Fibroblast of lung (primary cell): ENCODE data around the gene POLR2I.

ENCODE experiments used
- EZH2 ChIP-seq: IDR thresholded peaks from 2 replicates; pipeline ENCODE4 v1.5.1; 2012; ENCODE audit warnings: low read length, control low read depth, mild to moderate bottlenecking; ENCODE audit errors: missing control alignments
- TF ChIP-seq, protein P1 (sequence below), 2 donors: IDR thresholded peaks in 1 of 2; conservative IDR thresholded peaks in 1 of 2; 1 replicate in 1 of 2; 2 replicates in 1 of 2; pipeline ENCODE4 v1.5.1; 2011 to 2012; ENCODE audit warnings: low read length in 2 of 2, control low read depth in 1 of 2, inconsistent platforms in 1 of 2, low read depth in 1 of 2, mild to moderate bottlenecking in 1 of 2

DNA sequence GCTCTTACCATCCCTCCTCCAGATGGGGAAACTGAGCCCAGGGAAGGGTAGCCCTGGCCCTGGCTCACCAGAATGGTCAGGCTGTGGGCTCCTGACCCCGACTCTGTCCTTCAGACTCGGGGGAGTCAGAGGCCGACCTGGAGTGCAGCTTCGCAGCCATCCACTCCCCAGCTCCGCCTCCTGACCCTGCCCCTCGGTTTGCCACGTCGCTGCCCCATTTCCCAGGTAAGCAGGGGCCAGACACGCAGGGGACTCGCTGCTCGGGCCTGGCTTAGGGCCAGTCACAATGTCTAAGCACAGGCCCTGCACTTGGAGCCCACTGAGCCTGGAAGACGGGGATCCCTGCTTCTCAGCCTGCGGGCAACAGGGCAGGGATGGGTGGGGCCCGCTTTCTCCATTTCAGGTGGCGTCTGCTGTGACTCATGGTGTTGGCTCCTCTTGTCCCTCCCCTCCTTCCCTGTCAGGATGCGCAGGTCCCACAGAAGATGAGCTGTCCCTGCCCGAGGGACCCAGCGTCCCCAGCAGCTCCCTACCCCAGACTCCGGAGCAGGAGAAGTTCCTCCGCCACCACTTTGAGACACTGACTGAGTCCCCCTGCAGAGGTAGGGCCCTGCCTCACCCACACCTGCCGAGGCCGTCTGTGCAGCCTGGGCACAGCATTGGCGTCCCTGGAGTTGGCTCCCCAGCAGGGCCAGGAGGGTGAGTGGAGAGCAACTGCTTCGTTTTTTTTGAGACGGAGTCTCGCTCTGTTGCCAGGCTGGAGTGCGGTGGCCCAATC lies 12.9 kb downstream of the POLR2I start:
- TF ChIP-seq, protein P1, sequence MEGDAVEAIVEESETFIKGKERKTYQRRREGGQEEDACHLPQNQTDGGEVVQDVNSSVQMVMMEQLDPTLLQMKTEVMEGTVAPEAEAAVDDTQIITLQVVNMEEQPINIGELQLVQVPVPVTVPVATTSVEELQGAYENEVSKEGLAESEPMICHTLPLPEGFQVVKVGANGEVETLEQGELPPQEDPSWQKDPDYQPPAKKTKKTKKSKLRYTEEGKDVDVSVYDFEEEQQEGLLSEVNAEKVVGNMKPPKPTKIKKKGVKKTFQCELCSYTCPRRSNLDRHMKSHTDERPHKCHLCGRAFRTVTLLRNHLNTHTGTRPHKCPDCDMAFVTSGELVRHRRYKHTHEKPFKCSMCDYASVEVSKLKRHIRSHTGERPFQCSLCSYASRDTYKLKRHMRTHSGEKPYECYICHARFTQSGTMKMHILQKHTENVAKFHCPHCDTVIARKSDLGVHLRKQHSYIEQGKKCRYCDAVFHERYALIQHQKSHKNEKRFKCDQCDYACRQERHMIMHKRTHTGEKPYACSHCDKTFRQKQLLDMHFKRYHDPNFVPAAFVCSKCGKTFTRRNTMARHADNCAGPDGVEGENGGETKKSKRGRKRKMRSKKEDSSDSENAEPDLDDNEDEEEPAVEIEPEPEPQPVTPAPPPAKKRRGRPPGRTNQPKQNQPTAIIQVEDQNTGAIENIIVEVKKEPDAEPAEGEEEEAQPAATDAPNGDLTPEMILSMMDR (conservative IDR thresholded peaks at IDR 0.05 in 1 of 2, IDR thresholded peaks at IDR 0.05 in 1 of 2; ENCODE audit: low read depth in 1 of 2, low read length in 2 of 2) = no peak
- TF ChIP-seq EZH2 = no peak
